Stimulated activated CD8-positive, alpha-beta memory T cell treated with anti-CD3 and anti-CD28 coated beads, Interleukin-15, amount 100 ng/mL, for 48 hours (primary cell): ENCODE data around the gene SYCE3.
"Not testable (repeated sequence)": the region's sequence is repeated elsewhere in the genome, so short reads cannot be mapped to it uniquely, and the experiment has no call there.

ENCODE experiments used
- DNase-seq, 2 donors: peaks; one replicate each; pipeline ENCODE4 v3.0.0-alpha.2; 2020; ENCODE audit warnings: low read depth in 2 of 2

Gene SYCE3

GRCh38 chr22:50520826-50521453, 41.8 kb downstream of the SYCE3 start:
- no peak for DNase-seq

GRCh38 chr22:50520184-50520583, 42.5 kb downstream of the SYCE3 start:
- not testable (repeated sequence) for DNase-seq

DNA sequence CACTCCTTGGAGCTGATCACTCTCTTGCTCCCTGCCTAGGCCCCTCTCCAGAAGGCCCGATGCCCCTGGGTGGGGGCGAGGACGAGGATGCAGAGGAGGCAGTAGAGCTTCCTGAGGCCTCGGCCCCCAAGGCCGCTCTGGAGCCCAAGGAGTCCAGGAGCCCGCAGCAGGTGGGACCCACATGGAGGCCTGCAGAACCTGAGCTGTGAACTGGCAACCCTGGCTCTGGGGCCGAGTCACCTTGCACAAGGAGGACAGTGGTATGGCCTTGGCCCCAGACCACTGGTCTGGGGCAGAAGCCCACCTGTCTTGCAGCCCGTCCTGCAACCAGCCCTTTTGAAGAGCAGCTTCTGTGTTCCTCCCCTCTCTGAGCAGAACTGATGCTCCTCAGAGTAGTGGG, 43.6 kb downstream of the SYCE3 start:
- DNase-seq: no peak

- DNase-seq: no peak
These were observed 44.1 kb downstream of the SYCE3 start for GRCh38 chr22:50518606-50519005.

DNA sequence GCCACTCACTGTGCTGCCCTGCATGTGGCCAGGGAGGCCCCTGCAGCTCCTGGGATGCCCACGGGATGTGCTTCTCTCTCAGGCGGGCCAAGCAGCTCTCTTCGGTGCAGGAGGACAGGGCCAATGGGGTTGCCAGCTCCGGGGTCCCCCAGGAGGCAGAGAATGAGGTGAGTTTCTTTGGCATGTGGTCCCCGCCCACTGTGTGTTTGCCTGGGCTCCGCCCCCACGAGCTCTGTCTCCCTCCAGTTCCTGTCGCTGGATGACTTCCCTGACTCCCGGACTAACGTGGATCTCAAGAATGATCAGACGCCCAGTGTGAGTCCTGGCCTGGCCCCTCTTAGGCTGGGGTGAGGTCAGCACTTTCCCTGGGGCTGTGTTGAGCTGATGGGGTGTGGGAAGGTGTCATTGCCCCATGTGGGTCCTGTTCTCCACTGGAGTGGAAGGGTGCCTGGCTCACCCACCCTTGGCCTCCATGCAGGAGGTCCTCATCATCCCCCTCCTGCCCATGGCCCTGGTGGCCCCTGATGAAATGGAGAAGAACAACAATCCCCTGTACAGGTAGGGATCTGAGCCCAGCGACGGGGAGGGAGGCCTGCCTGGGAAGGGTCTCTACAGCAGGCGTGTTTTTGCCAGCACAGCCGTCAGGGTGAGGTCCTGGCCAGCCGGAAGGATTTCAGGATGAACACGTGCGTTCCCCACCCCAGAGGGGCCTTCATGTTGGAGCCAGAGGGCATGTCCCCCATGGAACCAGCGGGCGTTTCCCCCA, 45.0 kb downstream of the SYCE3 start:
- DNase-seq: no peak

DNA sequence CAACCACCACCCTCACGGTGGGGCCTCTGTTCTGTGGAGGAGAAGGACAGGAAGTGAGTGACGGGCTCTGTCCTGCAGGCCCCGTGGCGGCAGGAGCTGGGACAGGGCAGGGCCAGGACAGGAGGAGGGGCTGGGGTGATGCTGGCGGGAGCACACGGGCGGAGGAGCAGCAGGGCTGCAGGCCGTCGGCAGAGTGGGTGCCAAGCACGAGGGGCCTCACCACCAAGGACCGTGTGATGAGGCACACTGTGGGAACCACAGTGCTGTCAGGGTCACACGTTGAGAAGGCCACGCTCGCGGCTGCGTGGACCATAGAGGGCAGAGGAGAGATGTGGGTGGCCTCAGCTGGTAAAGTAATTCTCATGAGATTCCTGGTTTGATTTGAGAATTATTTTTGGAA, 45.8 kb downstream of the SYCE3 start:
- DNase-seq: no peak

DNA sequence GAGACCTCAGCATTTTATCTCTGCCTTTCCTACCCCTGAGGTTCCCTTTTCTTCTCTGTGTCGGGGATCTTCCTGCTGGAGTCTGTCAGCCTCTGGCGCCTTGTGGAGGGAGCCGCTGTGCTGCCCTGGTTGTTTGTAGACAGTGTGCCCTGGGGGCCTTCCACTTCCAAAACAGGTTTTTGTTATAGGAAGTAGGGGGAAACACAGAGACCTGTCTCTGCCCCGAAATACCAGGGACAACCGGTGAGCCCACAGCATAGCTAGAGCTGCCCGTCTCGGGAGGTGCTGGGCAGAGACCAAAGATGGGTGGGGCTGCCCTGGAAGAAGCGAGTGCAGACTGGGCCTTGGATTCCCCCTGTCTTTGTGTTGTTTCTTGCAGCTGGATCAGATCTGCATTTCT, 46.7 kb downstream of the SYCE3 start:
- no peak for DNase-seq

DNA sequence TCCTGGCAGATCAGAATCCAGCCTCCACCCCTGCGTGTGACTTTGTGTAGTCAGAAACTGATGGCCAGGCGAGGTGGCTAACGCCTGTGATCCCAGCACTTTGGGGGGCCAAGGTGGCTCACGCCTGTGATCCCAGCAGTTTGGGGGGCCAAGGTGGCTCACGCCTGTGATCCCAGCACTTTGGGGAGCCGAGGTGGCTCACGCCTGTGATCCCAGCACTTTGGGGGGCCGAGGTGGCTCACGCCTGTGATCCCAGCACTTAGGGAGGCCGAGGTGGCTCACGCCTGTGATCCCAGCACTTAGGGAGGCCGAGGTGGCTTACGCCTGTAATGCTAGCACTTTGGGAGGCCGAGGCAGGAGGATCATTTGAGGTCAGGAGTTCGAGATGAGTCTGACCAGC, 49.5 kb downstream of the SYCE3 start:
- DNase-seq: no peak

DNA sequence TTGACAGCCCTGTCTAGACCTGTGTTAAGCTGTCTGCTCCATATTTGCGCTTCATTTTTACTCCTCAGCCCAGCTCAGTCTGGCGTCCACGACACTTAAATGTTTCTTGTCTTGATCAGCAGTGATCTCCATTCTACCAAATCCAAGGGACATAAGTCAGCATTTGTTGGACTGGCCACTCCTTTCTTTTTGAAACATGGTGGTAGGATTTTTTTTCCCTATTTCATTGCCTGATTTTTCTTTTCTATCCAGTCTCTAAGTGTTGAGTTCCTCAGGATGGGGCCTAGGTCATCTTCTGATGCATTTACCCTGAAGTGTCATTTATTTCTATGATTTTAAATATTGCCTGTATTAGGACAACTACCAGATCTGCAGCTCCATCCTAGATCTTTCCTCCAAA, 53.8 kb downstream of the SYCE3 start:
- DNase-seq: no peak

DNA sequence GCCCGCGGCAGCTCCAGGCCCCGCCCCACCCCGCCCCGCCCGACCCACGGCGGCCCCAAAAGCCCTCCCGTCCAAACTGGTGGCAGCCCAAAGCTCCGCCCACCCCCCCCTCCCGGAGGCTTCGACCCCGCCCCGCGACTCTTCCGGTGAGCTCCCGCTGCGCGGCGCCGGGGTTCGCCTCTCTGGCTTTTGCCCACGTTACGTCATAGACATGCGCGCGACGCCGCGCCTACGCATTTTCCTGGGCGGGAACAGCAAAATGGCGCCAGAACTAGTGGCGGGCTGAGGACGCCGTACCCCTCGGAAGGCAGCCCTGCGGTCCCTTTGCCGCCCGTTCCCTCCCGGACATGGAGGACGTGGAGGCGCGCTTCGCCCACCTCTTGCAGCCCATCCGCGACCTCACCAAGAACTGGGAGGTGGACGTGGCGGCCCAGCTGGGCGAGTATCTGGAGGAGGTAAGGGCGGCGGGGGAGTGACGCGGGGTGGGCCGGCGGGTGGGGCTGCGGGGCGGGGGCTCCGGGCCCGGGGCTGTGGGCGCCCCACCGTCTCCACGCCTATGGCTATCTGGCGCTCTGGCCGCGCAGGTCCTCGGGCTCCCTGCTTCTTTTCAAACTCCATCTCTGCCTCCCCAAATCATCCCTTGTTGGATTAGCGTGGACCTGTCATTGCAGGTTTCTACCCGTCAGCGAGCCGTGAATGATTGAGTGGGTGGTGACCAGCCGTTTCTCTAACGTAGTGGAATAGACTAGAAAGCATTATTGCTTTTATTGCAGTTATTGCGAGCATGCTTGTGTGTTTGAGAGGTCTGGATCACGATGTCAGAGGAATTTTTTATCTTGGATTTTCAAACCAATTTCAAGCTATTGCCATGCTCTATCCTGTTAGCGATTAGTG, 54.5 kb downstream of the SYCE3 start, which contains the start of gene NCAPH2:
Gene NCAPH2, plus strand, starts transcription at position 234 of the 894 bp plus-strand sequence. Its CDS starts 114 bp downstream, at position 348.
- DNase-seq: peak; percentile 94 to 97

DNA sequence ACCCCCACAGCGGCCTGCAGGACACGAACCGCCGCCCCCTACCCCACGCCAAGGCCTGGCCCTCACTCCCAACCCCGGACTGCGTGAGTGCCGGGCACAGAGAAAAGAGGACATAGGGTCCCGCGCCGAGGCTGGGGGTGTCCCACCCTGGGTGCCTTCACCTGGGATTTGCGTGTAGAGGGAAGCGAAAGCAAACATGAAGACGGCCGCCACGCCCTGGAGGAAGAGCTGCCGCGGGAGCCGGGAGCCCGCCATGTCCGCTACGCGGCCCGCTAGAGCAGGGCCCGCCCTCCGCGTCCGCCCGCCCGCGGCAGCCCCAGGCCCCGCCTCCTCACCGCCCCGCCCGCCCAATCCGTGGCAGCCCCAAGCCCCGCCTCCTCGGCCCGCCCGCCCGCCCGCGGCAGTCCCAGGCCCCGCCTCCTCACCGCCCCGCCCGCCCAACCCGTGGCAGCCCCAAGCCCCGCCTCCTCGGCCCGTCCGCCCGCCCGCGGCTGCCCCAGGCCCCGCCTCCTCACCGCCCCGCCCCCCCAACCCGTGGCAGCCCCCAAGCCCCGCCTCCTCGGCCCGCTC, 55.2 kb downstream of the SYCE3 start, which contains the start of gene LMF2:
Gene LMF2, minus strand, starts transcription at position 282 of the 570 bp plus-strand sequence. Its CDS starts 27 bp downstream, at position 255.
- DNase-seq: peak; percentile 89 to 90

DNA sequence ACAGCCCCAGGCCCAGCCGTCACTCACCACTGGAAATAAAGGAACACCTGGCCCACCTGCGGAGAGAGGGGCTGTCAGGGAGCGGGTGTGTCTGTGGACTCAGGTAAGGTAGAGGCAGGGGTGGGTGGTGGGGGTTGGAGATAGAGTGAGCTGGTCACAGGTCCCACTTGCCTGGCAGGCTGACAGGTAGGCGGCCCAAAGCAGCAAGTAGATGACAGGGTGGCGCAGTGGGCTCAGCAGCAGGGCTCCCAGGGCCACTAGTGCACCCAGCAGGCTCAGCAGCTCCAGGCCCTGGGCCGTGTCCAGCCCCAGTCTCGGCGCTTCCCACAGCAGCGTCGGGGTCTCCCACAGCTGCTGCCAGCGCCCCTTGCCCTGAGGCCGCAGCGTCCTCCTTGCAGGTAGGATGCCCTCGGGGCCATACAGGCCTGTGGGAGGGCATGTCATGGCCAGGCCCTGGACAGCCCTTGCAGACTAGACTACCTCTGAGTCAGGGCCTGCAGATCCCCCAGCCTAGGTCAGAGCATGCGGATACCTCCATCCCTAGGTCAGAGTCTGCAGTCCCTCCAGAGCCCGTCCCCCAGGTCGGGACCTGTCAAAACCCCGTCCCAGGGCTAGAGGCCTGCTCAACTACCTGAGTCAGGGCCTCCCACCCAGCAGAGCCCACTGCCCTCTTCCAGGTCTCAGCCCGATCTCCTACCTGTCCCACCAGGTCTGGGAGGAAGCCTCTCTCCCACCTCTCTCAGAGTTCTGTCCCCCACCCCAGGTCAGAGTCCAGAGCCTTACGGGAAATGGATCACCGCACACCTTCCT, 55.9 kb downstream of the SYCE3 start:
- DNase-seq: no peak

- DNase-seq: no peak
These were observed 56.7 kb downstream of the SYCE3 start for GRCh38 chr22:50505776-50506610.

- no peak for DNase-seq
These were observed 57.4 kb downstream of the SYCE3 start for GRCh38 chr22:50505276-50505775.

- no peak for DNase-seq
These were observed 58.1 kb downstream of the SYCE3 start for GRCh38 chr22:50504369-50505211.

DNA sequence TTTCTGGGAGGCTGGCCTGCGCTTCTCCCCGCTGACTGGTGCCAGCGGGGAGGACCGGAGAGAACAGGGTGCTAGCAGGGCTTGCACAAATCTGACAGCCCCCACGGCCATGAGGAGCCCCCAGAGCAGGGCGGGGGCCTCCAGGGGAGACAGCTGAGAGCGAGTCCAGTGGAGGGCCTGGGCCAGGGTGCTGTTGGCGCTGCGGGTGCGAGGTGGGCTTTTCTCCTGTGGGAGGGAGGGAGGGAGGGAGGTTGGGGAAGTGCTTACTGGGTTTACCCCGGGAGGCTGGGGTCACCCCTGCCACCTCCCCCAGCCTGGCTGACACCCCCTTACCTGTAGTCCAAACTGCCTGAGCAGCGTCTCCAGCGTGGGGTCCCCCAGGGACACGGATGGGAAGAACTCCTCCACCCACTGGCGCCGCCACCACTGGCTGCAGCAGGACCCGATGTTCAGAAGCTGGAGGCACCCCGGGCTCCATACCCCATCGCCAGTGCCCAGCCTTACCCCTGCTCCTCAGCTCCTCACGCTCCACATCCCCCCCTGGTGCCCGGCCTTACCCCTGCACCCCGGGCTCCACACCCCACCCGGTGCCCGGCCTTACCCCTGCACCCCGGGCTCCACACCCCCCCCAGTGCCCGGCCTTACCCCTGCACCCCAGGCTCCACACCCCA, 59.1 kb downstream of the SYCE3 start:
- DNase-seq: no peak

GRCh38 chr22:50502628-50503474, 59.9 kb downstream of the SYCE3 start:
- DNase-seq: no peak
